ENCODE measurements around the gene APOL2.

DNA sequence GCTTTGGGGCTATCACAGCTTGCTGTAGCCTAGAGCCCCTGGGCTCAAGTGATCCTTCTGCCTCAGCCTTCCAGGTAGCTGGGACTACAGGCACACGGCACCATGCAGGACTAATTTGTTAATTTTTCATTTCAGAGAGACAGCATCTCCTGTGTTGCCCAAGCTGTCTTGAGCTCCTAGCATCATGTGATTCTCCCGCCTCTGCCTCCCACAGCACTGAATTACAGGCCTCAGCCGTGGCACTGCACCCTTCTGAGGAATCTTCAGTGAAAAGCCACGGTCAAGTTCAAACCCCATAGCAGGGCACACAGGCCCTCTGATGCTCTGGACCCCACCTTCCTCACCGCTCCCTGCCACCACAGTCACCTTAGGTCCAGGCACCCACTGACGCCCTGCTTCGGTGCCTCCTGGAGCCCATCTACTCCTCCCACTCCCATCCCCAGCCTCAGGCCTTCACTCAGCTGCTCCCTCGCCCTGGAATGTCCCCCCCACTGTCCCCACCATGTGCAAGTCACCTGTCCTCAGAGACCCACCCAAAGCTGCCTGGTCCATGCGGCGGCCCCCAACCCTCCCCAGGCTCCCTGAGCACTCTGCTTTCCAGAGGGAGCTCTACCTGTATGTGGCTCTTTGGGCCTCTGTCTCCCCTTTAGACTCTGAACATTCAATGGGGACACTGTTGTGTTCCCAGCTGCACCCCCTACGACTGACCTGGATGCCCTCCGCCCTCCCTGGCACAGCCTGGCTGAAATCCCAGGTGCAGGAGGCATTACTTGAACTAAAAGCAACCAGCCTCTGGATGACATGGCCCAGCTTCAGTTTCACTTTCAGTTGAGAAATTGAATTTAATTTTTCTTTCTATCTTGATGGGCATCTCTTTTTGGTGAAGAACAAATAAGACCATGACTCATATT is 1.6 kb downstream of the APOL2 start:
- TF ChIP-seq, protein P1, sequence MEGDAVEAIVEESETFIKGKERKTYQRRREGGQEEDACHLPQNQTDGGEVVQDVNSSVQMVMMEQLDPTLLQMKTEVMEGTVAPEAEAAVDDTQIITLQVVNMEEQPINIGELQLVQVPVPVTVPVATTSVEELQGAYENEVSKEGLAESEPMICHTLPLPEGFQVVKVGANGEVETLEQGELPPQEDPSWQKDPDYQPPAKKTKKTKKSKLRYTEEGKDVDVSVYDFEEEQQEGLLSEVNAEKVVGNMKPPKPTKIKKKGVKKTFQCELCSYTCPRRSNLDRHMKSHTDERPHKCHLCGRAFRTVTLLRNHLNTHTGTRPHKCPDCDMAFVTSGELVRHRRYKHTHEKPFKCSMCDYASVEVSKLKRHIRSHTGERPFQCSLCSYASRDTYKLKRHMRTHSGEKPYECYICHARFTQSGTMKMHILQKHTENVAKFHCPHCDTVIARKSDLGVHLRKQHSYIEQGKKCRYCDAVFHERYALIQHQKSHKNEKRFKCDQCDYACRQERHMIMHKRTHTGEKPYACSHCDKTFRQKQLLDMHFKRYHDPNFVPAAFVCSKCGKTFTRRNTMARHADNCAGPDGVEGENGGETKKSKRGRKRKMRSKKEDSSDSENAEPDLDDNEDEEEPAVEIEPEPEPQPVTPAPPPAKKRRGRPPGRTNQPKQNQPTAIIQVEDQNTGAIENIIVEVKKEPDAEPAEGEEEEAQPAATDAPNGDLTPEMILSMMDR (IDR thresholded peaks at IDR 0.05): no peak
- no peak for TF ChIP-seq POLR2A (IDR thresholded peaks at IDR 0.05)

Measured in uterus (tissue), 2 donors.